ENCODE data around the gene SELENOH.

SELENOH gene

DNA sequence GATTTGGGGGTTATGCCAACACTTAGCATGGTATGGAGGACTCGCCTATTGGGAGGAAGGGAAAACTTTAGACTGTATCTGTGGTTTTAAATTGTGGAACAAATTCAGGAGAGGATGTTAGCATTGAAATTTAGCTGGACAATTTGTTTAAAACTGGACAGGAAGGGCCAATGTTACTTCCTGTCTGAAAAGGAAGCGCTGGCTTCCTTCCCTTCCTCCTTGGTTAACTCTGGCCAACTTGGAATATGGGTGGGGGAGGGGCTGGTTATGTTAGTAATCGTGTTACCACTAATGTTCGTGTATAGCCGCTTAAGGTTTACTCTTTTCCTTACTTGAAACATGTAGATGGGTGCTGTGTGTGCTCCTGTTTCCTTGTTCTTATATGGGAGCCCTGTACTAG lies 34.2 kb downstream of the SELENOH start:
- TF ChIP-seq ZFX (IDR thresholded peaks at IDR 0.05): no peak
- TF ChIP-seq, protein P1, sequence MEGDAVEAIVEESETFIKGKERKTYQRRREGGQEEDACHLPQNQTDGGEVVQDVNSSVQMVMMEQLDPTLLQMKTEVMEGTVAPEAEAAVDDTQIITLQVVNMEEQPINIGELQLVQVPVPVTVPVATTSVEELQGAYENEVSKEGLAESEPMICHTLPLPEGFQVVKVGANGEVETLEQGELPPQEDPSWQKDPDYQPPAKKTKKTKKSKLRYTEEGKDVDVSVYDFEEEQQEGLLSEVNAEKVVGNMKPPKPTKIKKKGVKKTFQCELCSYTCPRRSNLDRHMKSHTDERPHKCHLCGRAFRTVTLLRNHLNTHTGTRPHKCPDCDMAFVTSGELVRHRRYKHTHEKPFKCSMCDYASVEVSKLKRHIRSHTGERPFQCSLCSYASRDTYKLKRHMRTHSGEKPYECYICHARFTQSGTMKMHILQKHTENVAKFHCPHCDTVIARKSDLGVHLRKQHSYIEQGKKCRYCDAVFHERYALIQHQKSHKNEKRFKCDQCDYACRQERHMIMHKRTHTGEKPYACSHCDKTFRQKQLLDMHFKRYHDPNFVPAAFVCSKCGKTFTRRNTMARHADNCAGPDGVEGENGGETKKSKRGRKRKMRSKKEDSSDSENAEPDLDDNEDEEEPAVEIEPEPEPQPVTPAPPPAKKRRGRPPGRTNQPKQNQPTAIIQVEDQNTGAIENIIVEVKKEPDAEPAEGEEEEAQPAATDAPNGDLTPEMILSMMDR (conservative IDR thresholded peaks at IDR 0.05): no peak
- H3K27ac ChIP-seq: no peak overlapping the region

DNA sequence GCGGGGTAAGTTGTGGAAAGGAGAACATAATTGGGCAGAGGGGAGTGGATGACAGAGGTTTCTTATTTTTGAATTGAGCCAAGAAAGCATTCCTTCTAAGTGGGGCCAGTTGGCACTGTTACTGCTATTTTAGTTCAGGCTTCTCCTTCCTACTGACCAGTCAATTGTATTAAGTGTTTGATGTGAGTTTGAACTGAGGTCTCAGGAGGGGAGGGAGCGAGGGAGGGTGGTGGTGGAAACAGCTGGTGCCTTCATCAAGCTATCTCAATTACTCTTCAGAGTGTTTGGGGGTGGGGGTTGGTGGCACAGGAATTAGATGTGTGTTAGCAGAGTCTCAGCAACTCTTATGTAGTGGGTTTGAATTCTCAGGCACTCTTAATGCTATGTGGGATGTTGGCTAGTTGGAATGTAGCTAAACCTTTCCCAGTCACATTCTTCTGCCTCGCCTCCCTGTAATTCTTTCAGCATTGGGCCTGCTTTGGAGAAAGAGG lies 34.8 kb downstream of the SELENOH start:
- no peak for TF ChIP-seq ZFX (IDR thresholded peaks at IDR 0.05)
- TF ChIP-seq, protein P1 (conservative IDR thresholded peaks at IDR 0.05): no peak
- no peak overlapping the region for H3K27ac ChIP-seq

DNA sequence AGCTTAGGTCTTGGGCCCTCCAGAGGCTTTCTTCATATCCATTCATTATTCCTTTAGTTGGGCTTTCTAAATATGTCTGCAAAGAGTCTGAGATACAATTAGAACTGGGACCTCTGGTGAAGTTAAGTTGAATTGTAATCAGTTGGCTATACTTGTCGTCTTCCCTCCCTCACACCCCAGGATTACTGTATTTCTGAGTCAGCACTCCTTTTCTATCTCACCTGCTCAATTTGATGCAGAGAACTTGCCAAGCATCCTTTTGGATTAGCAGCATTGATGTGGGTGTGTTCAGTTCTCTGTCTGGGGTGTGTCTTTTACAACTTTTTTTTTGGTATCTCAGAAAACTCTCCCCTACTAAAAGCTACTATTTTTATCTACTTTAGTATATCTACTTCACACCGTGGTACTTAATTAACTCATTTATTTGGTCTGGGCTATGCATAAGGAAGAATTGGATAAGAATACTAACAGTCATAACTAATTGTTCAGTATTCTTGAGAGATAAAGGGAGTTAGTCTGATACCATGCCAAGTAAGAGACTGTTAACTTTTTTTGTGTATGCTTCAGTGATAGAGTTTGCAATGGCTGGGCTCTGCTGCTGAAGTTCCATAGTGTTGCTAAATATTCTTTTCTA lies 35.4 kb downstream of the SELENOH start:
- TF ChIP-seq ZFX (IDR thresholded peaks at IDR 0.05): no peak
- TF ChIP-seq, protein P1 (conservative IDR thresholded peaks at IDR 0.05): no peak
- H3K27ac ChIP-seq: peak overlapping the region; percentile 51

DNA sequence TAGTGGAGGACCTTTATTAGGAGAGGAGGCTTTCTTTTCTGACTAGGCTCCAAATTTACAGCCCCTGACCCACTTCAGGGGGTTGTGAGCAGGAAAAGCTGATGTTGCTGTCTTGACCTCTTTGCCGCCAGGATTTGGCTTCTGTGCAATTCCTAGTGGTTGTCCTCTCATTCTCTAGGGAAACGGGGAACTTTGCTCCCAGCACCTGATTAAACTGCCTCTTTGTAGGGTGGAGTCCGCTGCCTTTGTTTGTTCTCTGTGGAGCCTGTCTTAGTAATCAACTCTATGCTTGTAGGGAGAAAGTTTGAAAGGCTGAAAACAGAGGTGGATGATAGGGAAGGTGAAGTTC lies 36.7 kb downstream of the SELENOH start:
- H3K27ac ChIP-seq: peak overlapping the region; percentile 51
- no peak for TF ChIP-seq ZFX (IDR thresholded peaks at IDR 0.05)
- TF ChIP-seq, protein P1 (conservative IDR thresholded peaks at IDR 0.05): no peak

GRCh38 chr11:57778318-57779037 lies 37.2 kb downstream of the SELENOH start:
- TF ChIP-seq ZFX (IDR thresholded peaks at IDR 0.05): no peak
- TF ChIP-seq, protein P1 (conservative IDR thresholded peaks at IDR 0.05): no peak

DNA sequence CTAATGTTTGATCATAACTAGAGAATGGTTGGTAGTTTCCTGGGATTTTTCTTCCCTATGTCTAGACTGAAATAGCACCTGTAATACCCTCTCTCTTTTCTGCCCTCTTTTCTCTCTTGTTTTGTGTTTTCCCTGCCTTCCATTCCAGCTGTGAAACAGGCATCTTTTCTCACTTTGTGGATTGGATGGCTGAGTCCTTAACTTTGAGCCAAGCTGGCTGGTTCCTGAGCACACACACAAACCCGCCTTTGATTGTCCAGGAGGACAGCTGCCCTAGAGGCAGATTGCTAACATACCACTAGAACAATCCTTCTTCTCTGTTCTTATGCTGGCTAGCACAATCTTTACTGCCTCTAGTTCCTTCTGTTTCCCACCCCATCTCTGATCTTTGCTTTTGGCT lies 38.0 kb downstream of the SELENOH start:
- TF ChIP-seq, protein P1 (conservative IDR thresholded peaks at IDR 0.05): no peak
- no peak for TF ChIP-seq ZFX (IDR thresholded peaks at IDR 0.05)
- H3K27ac ChIP-seq: peak overlapping the region; percentile 46; the same call in 1 of the 2 replicates

More at GRCh38 chr11:57778318-57779037, 37.2 kb downstream of the SELENOH start:
- H3K27ac ChIP-seq: peak overlapping the region; percentile 51

GRCh38 chr11:57781529-57781943 lies 40.2 kb downstream of the SELENOH start:
- peak overlapping the region; percentile 81 for H3K27ac ChIP-seq
- TF ChIP-seq ZFX (IDR thresholded peaks at IDR 0.05): no peak
- TF ChIP-seq, protein P1 (conservative IDR thresholded peaks at IDR 0.05): no peak

Data from C4-2B (cell line).